Jurkat, Clone E6-1 (cell line): ENCODE results near the gene SDK1.

Experiments
- DNase-seq: peaks from one replicate; pipeline ENCODE4 v3.0.0-alpha.2; 2011; ENCODE audit warnings: low read depth, low spot score
- H3K4me3 ChIP-seq: 2 replicates; pipeline ENCODE4 v1.5.1; 2011; ENCODE audit warnings: mild to moderate bottlenecking, low read length, control low read depth, moderate library complexity

Gene SDK1

GRCh38 chr7:3486841-3487240, 185.8 kb downstream of the SDK1 start:
- no peak overlapping the region for H3K4me3 ChIP-seq
- no peak for DNase-seq

DNA sequence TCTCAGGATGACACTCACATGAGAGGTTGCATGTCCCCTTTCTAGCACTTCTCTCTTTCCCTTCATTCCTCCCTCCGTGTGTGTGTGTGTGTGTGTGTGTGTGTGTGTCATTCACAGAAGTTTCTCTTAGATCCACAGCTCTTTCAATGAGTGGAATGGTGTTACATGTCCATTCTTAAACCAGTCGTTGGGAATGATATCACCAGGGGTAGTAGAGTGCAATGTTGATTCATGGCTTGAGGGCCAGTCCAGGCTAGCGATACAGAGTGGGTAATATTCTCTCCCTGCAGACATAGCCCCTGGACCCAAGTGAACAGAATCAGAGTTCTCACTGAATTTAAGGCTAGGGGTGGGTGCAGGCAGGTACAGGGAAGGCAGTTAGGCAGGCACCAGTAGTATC, 187.8 kb downstream of the SDK1 start:
- no peak overlapping the region for H3K4me3 ChIP-seq
- DNase-seq: no peak

DNA sequence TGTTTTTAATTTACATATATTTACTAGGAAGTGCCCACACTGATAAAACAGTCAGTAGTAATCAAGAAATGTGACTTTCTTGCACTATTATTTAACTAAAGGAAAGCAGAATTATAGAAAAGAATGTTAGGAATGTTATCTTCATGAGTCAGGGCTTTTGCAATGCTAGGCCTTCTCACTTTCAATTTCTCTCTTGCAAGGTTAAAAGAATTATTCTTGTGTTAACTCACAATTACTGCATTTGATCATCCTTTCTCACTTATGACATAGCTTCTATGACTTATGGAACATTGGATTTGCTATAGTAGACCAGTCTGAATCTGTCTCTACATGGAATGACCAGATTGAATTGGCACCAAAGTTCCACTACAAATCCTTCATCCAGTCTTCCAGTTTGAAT, 192.4 kb downstream of the SDK1 start:
- H3K4me3 ChIP-seq: no peak overlapping the region
- no peak for DNase-seq

DNA sequence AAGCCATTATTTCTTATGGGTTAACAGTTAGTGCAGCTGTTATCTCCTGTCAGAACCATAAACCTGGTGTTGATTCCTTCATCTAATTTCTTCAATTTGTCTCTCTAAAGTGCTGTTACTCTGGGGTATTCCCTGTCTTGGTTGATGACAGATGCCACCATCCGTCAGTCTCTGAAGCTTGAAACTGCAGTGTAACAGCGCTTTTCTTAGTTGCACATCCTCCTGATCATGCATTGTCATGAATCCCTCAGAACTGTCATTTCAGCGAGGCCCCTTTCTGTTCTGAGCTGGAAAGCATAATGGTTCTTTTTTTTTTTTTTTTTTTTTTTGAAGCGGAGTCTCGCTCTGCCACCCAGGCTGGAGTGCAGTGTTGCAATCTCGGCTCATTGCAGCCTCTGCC, 193.9 kb downstream of the SDK1 start:
- no peak overlapping the region for H3K4me3 ChIP-seq
- DNase-seq: no peak

- DNase-seq: no peak
- H3K4me3 ChIP-seq: no peak overlapping the region
Observed at GRCh38 chr7:3495530-3495929, 194.5 kb downstream of the SDK1 start.

DNA sequence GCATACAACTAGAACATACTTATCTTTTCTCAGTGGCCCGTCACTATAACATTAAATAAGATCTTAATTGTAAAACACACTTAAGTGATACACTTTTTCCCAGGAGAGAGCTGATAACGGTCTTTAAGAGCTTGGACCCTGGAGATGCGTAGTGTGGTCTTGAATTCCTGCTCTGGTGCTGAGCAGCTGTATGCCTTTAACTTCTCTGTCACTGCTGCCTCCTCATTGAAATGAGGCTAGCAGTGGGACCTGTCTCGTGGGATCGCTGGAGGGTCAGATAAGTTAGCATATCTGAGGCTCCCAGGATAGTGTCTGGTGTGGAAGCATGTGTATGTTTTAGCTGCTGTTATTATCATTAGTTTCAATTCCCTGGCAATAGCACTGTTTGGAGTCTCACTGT, 194.9 kb downstream of the SDK1 start:
- H3K4me3 ChIP-seq: no peak overlapping the region
- DNase-seq: no peak

GRCh38 chr7:3497796-3498195, 196.7 kb downstream of the SDK1 start:
- H3K4me3 ChIP-seq: no peak overlapping the region
- no peak for DNase-seq

GRCh38 chr7:3501671-3502070, 200.6 kb downstream of the SDK1 start:
- DNase-seq: no peak
- H3K4me3 ChIP-seq: no peak overlapping the region

DNA sequence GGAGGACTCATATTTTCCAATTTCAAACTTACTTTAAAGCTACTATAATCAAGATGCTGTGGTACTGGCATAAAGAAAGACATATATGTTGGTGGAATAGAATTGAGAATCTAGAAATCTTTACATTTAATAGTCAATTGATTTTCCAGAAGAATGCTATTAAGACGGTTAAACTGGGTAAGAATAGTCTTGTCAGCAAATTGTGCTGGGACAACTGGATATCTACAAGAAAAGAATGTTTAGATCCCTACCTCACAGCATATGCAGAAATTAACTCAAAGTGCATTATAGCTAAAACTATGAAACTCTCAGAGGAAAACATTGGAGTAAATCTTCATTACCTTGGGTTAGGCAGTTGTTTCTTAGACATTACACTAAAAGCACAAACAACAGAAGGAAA, 203.3 kb downstream of the SDK1 start:
- DNase-seq: no peak
- H3K4me3 ChIP-seq: no peak overlapping the region

DNA sequence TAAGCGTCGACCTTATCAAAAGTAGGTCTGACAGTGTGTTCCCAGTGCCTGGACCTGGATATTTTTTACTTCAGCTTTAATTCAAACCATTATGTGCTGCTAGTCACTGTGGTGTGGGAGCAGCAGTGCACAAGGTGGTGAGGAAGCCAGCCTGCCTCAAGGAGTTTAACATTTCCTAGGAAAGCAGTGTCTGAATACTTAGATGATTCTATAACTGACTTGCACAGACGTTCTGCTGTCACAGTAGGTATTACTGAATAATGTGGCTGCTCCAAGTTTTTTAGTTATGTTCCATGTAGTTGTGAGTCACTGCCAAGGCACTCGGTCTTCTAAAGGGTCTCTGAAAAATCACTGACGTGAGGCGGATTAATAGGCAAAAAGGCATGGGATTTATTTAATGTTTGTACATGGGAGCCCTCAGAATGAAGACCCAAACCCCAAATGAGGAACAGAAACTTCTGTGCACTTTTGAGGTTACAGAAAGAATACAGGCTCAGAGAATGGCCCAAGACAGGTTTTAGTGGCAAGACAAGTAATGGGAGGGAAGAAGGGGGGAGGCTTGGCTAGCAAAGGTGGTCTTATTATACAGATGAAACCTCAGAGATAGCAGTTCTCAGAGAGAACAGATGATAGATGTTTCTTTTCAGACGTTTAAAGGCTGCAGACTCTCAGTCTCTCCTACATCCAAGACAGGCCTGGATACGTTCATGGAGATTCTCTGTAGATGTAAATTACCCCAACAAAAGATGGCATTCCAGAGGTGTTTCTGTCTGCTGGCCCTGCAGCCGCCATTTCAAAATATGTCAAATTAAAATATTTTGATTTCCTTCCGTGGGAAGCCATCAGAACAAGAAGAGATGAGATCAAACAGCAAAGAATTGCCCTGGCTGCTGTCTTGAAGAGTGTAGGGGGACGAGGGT, 209.3 kb downstream of the SDK1 start:
- DNase-seq: no peak
- H3K4me3 ChIP-seq: no peak overlapping the region

- no peak overlapping the region for H3K4me3 ChIP-seq
- no peak for DNase-seq
Observed at GRCh38 chr7:3517344-3517743, 216.3 kb downstream of the SDK1 start.

- no peak for DNase-seq
Observed at GRCh38 chr7:3518546-3518945, 217.5 kb downstream of the SDK1 start.

GRCh38 chr7:3520206-3520605, 219.2 kb downstream of the SDK1 start:
- DNase-seq: no peak
- no peak overlapping the region for H3K4me3 ChIP-seq

More at GRCh38 chr7:3518546-3518945, 217.5 kb downstream of the SDK1 start:
- no peak overlapping the region for H3K4me3 ChIP-seq

DNA sequence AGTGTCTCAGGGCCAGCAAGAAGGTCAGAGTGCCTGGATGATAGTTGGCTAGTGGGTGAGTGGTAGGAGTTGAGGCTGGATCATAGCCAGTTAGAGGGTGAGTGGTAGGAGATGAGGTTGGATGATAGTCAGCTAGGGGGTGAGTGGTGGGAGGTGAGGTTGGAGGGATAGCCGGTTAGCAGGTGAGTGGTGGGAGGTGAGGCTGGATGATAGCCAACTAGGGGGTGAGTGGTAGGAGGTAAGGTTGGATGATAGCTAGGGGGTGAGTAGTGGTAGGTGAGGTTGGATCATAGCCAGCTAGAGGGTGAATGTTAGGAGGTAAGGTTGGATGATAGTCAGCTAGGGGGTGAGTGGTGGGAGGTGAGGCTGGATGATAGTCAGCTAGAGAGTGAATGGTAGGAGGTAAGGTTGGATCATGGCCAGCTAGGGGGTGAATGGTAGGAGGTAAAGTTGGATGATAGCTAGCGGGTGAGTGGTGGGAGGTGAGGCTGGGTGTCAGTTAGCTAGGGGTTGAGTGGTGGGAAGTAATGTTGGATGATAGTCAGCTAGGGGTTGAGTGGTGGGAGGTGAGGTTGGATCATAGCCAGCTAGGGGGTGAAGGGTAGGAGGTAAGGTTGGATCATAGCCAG, 226.6 kb downstream of the SDK1 start:
- H3K4me3 ChIP-seq: no peak overlapping the region

DNA sequence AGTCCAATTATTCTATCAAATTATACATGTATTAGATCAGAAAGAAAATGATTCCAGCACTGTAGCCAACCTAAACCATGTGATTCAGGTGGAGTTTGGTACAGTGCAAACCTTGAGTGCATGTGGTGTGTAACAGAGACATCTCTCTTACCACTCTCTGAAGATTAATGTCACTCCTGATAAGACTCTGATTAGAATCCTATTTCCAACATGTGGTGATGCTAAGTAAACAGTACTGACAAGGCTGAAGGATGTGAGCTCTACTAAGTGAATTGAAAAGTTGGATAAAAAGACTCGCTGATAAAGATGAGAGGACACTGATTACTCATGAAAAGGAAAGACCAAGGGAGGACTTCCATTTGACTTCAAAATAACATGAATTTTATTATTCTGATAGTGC, 232.0 kb downstream of the SDK1 start:
- no peak for DNase-seq
- H3K4me3 ChIP-seq: no peak overlapping the region

More for the DNA sequence above, 226.6 kb downstream of the SDK1 start:
- no peak for DNase-seq

DNA sequence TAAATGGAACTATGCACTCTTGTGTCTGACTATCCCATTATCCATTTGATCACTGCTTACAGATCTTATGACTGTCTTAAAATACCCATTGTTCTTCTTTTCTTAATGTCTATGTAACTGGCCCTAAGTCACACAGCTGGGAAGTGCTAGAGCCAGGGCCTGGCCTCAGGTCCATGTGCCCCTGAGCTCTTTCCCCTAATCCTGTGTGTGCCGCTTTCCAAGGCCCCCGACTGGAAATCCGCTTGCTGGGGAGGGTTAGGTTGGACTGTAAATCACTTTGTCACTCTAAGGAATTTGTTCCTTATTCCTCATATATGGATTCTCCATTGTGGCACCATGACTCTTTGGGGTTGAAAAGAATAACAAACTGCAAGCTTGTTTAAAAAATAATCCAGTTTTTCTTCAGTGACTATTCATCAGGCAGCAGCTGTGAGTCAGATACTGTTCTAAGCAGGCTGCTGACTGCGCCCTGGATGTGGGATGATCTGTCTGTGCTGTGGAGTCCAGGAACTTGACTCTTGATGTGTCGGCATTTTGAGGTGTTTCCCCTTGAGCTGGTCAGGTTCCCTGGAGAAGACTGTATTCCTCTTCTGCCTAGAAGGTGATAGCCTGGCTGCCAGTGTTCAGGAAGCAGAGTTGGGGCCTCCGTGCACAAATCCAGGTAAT, 236.3 kb downstream of the SDK1 start:
- H3K4me3 ChIP-seq: no peak overlapping the region
- no peak for DNase-seq

- H3K4me3 ChIP-seq: no peak overlapping the region
- DNase-seq: no peak
Observed at GRCh38 chr7:3538041-3538440, 237.0 kb downstream of the SDK1 start.

DNA sequence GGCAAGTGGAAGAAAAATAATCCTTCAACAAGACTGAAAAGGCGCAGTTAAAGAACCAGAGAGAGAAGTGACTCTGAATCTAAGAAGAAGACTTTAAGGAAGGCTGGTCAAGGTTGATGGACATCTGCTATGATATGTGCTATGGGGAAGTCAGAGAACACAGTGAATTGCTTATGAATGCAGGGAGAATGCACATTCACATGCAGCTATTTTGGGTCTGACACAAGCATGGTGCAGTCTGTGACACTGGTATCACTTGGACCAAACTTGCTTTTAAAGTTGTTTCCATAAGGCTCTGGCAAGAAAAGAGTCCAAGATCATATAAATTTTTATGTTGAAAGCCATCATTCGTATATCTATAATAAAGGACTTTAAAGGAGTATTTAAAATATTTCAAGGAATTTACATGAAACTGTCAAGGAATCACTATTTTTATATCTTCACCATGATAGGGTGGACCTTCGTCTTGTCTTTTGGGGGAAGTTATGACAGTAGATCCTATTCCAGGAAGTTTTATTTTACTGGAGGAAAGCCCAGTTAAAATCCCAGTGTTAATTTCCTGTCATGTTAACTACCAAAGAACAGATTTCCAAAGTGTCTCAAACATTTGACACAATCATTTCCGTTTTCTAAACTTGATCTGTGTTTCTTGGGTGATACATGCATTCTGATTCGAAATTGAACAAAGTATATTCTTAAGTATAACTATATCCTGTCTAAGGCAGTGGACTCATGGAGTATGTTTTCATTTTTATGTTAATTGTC, 239.6 kb downstream of the SDK1 start:
- H3K4me3 ChIP-seq: no peak overlapping the region
- DNase-seq: no peak

DNA sequence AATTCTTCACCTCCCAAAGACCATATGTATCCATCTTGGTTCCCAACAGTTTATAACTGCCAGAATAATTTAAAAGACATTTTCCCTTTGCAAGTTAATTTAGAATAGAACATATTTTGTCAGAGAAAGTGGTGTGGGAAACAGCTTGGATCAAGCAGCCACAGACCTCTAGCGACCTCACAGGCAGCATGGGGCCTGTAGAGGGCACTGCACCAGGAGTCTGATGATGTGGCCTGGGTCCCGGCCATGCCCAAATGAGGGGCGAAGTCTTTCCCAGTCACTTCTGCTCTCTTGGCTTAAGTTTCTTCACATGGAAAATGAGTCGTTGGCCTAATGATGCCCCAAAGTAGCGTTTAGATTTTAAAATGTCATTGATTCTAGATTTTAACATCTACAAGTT, 243.2 kb downstream of the SDK1 start:
- DNase-seq: no peak
- H3K4me3 ChIP-seq: no peak overlapping the region
